K562 (cell line): ENCODE measurements around the gene C16orf95.

Experiments
- EZH2 ChIP-seq: IDR thresholded peaks from 2 replicates; pipeline ENCODE4 v1.6.1; 2012; ENCODE audit warnings: low read depth, mild to moderate bottlenecking, inconsistent platforms, low read length, borderline replicate concordance
- TF ChIP-seq, protein P1 (sequence below), 3 experiments: IDR thresholded peaks in 2 of 3; conservative IDR thresholded peaks in 1 of 3; 2 replicates each; pipeline ENCODE4 v1.5.1; 2011 to 2012; ENCODE audit warnings: low read length in 3 of 3, mild to moderate bottlenecking in 3 of 3, control low read depth in 2 of 3, improper control_type of control experiment in 1 of 3, inconsistent platforms in 1 of 3, low read depth in 1 of 3, mixed read lengths in 1 of 3, moderate library complexity in 1 of 3; ENCODE audit not compliant: insufficient read depth in 2 of 3

GRCh38 chr16:87319011-87319410, 1.8 kb upstream of the C16orf95 start:
- TF ChIP-seq EZH2 = no peak
- TF ChIP-seq, protein P1, sequence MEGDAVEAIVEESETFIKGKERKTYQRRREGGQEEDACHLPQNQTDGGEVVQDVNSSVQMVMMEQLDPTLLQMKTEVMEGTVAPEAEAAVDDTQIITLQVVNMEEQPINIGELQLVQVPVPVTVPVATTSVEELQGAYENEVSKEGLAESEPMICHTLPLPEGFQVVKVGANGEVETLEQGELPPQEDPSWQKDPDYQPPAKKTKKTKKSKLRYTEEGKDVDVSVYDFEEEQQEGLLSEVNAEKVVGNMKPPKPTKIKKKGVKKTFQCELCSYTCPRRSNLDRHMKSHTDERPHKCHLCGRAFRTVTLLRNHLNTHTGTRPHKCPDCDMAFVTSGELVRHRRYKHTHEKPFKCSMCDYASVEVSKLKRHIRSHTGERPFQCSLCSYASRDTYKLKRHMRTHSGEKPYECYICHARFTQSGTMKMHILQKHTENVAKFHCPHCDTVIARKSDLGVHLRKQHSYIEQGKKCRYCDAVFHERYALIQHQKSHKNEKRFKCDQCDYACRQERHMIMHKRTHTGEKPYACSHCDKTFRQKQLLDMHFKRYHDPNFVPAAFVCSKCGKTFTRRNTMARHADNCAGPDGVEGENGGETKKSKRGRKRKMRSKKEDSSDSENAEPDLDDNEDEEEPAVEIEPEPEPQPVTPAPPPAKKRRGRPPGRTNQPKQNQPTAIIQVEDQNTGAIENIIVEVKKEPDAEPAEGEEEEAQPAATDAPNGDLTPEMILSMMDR (IDR thresholded peaks at IDR 0.05 in 2 of 3, conservative IDR thresholded peaks at IDR 0.05 in 1 of 3; ENCODE audit: insufficient read depth in 2 of 3, low read depth in 1 of 3, low read length in 3 of 3) = no peak
